ENCODE data around the gene DDAH1.

GRCh38 chr1:85273397-85273796 lies 191.6 kb downstream of the DDAH1 start:
- TF ChIP-seq CTCF (IDR thresholded peaks at IDR 0.05; ENCODE audit: low read depth, low read length, missing input control) (no peak), HNF4G (IDR thresholded peaks at IDR 0.05) (no peak), RAD21 (IDR thresholded peaks at IDR 0.05) (no peak), FOXA1 (IDR thresholded peaks at IDR 0.05) (no peak), SP1 (IDR thresholded peaks at IDR 0.05) (no peak), MAX (IDR thresholded peaks at IDR 0.05) (no peak)
- TF ChIP-seq, protein P1, sequence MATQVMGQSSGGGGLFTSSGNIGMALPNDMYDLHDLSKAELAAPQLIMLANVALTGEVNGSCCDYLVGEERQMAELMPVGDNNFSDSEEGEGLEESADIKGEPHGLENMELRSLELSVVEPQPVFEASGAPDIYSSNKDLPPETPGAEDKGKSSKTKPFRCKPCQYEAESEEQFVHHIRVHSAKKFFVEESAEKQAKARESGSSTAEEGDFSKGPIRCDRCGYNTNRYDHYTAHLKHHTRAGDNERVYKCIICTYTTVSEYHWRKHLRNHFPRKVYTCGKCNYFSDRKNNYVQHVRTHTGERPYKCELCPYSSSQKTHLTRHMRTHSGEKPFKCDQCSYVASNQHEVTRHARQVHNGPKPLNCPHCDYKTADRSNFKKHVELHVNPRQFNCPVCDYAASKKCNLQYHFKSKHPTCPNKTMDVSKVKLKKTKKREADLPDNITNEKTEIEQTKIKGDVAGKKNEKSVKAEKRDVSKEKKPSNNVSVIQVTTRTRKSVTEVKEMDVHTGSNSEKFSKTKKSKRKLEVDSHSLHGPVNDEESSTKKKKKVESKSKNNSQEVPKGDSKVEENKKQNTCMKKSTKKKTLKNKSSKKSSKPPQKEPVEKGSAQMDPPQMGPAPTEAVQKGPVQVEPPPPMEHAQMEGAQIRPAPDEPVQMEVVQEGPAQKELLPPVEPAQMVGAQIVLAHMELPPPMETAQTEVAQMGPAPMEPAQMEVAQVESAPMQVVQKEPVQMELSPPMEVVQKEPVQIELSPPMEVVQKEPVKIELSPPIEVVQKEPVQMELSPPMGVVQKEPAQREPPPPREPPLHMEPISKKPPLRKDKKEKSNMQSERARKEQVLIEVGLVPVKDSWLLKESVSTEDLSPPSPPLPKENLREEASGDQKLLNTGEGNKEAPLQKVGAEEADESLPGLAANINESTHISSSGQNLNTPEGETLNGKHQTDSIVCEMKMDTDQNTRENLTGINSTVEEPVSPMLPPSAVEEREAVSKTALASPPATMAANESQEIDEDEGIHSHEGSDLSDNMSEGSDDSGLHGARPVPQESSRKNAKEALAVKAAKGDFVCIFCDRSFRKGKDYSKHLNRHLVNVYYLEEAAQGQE (IDR thresholded peaks at IDR 0.05): no peak
